Astrocyte (in vitro differentiated cells and primary cell): ENCODE results near the gene ZBTB46. TPM values are rescaled to one million over a fixed set of nuclear protein-coding genes. Genes with fewer than 3 reads are reported as not detected.

Source experiments
- DNase-seq: peaks from one replicate; pipeline ENCODE4 v3.0.0-alpha.2; 2010; ENCODE audit warnings: low read depth
- FAIRE-seq: peaks from 2 replicates; lab custom pipeline; 2011; peaks lifted over from hg19 to GRCh38; lab: Jason Lieb, UNC
- H2AFZ ChIP-seq: 2 replicates; pipeline ENCODE4 v1.6.0; 2012; ENCODE audit warnings: low read depth, low read length, inconsistent platforms
- H3K27ac ChIP-seq: 2 replicates; pipeline ENCODE4 v1.5.1; 2011; ENCODE audit warnings: low read depth, low read length, inconsistent platforms
- H3K27me3 ChIP-seq: 2 replicates; pipeline ENCODE4 v1.6.0; 2011; ENCODE audit warnings: low read length, inconsistent platforms; ENCODE audit not compliant: insufficient read depth
- H3K36me3 ChIP-seq: 2 replicates; pipeline ENCODE4 v1.5.1; 2011; ENCODE audit warnings: low read length, inconsistent platforms; ENCODE audit not compliant: insufficient read depth
- H3K4me1 ChIP-seq: 2 replicates; pipeline ENCODE4 v1.5.1; 2011; ENCODE audit warnings: low read length, inconsistent platforms; ENCODE audit not compliant: insufficient read depth
- H3K4me2 ChIP-seq: 2 replicates; pipeline ENCODE4 v1.6.0; 2012; ENCODE audit warnings: low read length, inconsistent platforms
- H3K4me3 ChIP-seq: 2 replicates; pipeline ENCODE4 v1.5.1; 2011; ENCODE audit warnings: low read depth, mild to moderate bottlenecking, low read length, inconsistent platforms; ENCODE audit not compliant: insufficient read depth
- H3K79me2 ChIP-seq: 2 replicates; pipeline ENCODE4 v1.6.0; 2012; ENCODE audit warnings: mild to moderate bottlenecking, low read length, inconsistent platforms; ENCODE audit not compliant: insufficient read depth
- H3K9ac ChIP-seq: 2 replicates; pipeline ENCODE4 v1.6.0; 2012; ENCODE audit warnings: mild to moderate bottlenecking, low read length, inconsistent platforms
- H3K9me3 ChIP-seq: 2 replicates; pipeline ENCODE4 v1.5.1; 2012; ENCODE audit warnings: low read depth, mild to moderate bottlenecking, low read length, inconsistent platforms; ENCODE audit not compliant: insufficient read depth
- H4K20me1 ChIP-seq: 2 replicates; pipeline ENCODE4 v1.6.0; 2012; ENCODE audit warnings: low read length, inconsistent platforms; ENCODE audit not compliant: insufficient read depth
- H3K27ac Mint-ChIP-seq: one replicate; pipeline ENCODE4 v1.8.0; 2021; ENCODE audit warnings: mild to moderate bottlenecking, mixed read lengths; ENCODE audit not compliant: unreplicated experiment
- H3K27me3 Mint-ChIP-seq: one replicate; pipeline ENCODE4 v1.8.0; 2021; ENCODE audit warnings: low read depth, mixed read lengths; ENCODE audit not compliant: unreplicated experiment
- H3K36me3 Mint-ChIP-seq: one replicate; pipeline ENCODE4 v1.8.0; 2021; ENCODE audit warnings: low read depth, mixed read lengths; ENCODE audit not compliant: unreplicated experiment
- H3K4me1 Mint-ChIP-seq: one replicate; pipeline ENCODE4 v1.8.0; 2021; ENCODE audit warnings: low read depth, mixed read lengths; ENCODE audit not compliant: unreplicated experiment
- H3K4me3 Mint-ChIP-seq: one replicate; pipeline ENCODE4 v1.8.0; 2021; ENCODE audit warnings: mild to moderate bottlenecking, moderate library complexity, mixed read lengths; ENCODE audit not compliant: unreplicated experiment
- H3K9me3 Mint-ChIP-seq: one replicate; pipeline ENCODE4 v1.8.0; 2021; ENCODE audit warnings: mild to moderate bottlenecking, mixed read lengths; ENCODE audit not compliant: unreplicated experiment
- EZH2 ChIP-seq: IDR thresholded peaks from 2 replicates; pipeline ENCODE4 v1.6.1; 2012; ENCODE audit warnings: mild to moderate bottlenecking, low read length, inconsistent platforms; ENCODE audit not compliant: insufficient read depth
- total RNA-seq: library from RNA; stranded (reverse); gene quantifications from 2 replicates; pipeline ENCODE4 v1.2.1, GENCODE V29; 2021
- TF ChIP-seq, protein P1 (sequence below): IDR thresholded peaks from 2 replicates; pipeline ENCODE4 v1.5.1; 2011; ENCODE audit warnings: low read depth, mild to moderate bottlenecking, inconsistent platforms, low read length, moderate library complexity; ENCODE audit not compliant: insufficient read depth

Gene ZBTB46
- total RNA-seq, 1 donor from 2014 or later = 13.9 TPM

GRCh38 chr20:63835021-63835858, 4.2 kb upstream of the ZBTB46 start:
- DNase-seq (peak; percentile 96), FAIRE-seq (no peak)
- Mint-ChIP-seq H3K4me1 (peaks cover 11% of the 10 kb centered on the region), H3K27me3 (no peaks in the 10 kb centered on the region), H3K4me3 (no peak overlapping the region), H3K9me3 (no peaks in the 10 kb centered on the region), H3K27ac (peak overlapping the region; percentile 78), H3K36me3 (no peaks in the 10 kb centered on the region)
- peak overlapping the region; percentile 68 for H2AFZ ChIP-seq
- H3K9me3 ChIP-seq = no peaks in the 10 kb centered on the region
- H3K27ac ChIP-seq = no peak overlapping the region
- H4K20me1 ChIP-seq = no peaks in the 10 kb centered on the region
- no peaks in the 10 kb centered on the region for H3K79me2 ChIP-seq
- H3K4me2 ChIP-seq = peak overlapping the region; percentile 73
- H3K27me3 ChIP-seq = no peaks in the 10 kb centered on the region
- H3K9ac ChIP-seq = no peak overlapping the region
- TF ChIP-seq, protein P1, sequence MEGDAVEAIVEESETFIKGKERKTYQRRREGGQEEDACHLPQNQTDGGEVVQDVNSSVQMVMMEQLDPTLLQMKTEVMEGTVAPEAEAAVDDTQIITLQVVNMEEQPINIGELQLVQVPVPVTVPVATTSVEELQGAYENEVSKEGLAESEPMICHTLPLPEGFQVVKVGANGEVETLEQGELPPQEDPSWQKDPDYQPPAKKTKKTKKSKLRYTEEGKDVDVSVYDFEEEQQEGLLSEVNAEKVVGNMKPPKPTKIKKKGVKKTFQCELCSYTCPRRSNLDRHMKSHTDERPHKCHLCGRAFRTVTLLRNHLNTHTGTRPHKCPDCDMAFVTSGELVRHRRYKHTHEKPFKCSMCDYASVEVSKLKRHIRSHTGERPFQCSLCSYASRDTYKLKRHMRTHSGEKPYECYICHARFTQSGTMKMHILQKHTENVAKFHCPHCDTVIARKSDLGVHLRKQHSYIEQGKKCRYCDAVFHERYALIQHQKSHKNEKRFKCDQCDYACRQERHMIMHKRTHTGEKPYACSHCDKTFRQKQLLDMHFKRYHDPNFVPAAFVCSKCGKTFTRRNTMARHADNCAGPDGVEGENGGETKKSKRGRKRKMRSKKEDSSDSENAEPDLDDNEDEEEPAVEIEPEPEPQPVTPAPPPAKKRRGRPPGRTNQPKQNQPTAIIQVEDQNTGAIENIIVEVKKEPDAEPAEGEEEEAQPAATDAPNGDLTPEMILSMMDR = no peak
- no peak for TF ChIP-seq EZH2
- H3K4me3 ChIP-seq = no peak overlapping the region
- peaks cover 20% of the 10 kb centered on the region for H3K4me1 ChIP-seq
- no peaks in the 10 kb centered on the region for H3K36me3 ChIP-seq

DNA sequence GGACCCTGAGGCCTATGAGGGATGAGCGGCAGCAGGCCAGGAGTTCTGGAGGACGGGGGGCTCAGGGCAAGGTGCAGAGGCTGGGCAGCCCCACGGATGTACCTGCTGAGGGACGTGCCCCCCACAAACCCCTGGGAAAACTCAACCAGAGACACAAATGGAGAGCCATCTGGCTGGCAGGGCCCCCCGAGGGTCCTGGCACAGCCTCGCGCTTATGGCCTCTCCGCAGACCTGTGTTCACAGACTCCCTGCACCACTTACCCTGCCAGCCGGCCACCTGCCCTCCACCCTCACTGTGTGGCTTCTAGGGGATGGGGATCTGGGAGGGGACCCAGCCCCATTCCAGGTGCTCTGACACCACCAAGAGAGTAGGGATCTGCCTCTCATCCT, 3.4 kb upstream of the ZBTB46 start:
- Histone ChIP-seq H4K20me1 (peaks cover 6% of the 10 kb centered on the region), H3K4me2 (peak overlapping the region; percentile 73), H3K27ac (no peak overlapping the region), H3K4me3 (no peak overlapping the region), H3K79me2 (no peaks in the 10 kb centered on the region), H3K4me1 (peaks cover 26% of the 10 kb centered on the region), H2AFZ (peak overlapping the region; percentile 40), H3K27me3 (peaks cover 5% of the 10 kb centered on the region), H3K9ac (no peak overlapping the region), H3K9me3 (no peaks in the 10 kb centered on the region), H3K36me3 (no peaks in the 10 kb centered on the region)
- H3K27me3 Mint-ChIP-seq = no peaks in the 10 kb centered on the region
- peaks cover 13% of the 10 kb centered on the region for H3K4me1 Mint-ChIP-seq
- DNase-seq (no peak), FAIRE-seq (no peak)
- no peaks in the 10 kb centered on the region for H3K36me3 Mint-ChIP-seq
- no peak overlapping the region for H3K4me3 Mint-ChIP-seq
- H3K27ac Mint-ChIP-seq = peak overlapping the region; percentile 69
- no peaks in the 10 kb centered on the region for H3K9me3 Mint-ChIP-seq
- no peak for TF ChIP-seq EZH2
- TF ChIP-seq, protein P1 = no peak
